ENCODE measurements around the gene NCLN.

DNA sequence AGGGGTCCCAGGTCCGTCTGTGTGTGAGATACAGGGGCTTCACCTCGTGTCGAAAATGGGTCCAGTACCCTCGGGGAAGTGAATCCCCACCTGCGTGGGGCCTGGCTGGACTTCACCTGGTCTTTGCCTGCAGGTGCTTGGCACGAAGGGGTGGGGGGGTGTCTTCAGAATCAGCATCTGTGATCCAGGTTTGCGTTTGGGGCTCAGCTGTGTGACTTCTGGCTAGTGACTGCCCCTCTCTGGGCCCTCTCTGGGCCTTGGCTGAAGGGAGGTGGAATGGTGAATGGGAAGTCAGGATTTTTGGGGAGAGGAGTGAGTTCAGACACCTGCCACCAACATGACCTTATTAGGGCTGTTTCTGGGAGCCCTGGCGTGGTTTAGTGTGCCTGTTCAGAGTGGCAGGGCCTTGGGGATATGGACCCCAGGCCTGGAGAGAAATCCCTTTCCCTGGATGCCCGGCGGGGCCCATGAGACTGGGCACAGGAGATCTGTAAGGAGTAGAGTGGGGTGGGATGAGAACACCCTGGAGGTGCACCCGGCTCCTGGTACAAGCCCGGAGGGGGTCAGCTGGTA lies 41.4 kb downstream of the NCLN start:
- TF ChIP-seq, protein P1, sequence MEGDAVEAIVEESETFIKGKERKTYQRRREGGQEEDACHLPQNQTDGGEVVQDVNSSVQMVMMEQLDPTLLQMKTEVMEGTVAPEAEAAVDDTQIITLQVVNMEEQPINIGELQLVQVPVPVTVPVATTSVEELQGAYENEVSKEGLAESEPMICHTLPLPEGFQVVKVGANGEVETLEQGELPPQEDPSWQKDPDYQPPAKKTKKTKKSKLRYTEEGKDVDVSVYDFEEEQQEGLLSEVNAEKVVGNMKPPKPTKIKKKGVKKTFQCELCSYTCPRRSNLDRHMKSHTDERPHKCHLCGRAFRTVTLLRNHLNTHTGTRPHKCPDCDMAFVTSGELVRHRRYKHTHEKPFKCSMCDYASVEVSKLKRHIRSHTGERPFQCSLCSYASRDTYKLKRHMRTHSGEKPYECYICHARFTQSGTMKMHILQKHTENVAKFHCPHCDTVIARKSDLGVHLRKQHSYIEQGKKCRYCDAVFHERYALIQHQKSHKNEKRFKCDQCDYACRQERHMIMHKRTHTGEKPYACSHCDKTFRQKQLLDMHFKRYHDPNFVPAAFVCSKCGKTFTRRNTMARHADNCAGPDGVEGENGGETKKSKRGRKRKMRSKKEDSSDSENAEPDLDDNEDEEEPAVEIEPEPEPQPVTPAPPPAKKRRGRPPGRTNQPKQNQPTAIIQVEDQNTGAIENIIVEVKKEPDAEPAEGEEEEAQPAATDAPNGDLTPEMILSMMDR (IDR thresholded peaks at IDR 0.05): no peak
- no peak for TF ChIP-seq POLR2A (IDR thresholded peaks at IDR 0.05)
- no peak for TF ChIP-seq POLR2AphosphoS5 (IDR thresholded peaks at IDR 0.05)

Data from stomach (tissue), 4 donors.